GM18508 (cell line): Measurements from ENCODE around the gene PPY.
"Not testable (repeated sequence)": the region's sequence is repeated elsewhere in the genome, so short reads cannot be mapped to it uniquely, and the experiment has no call there.

ENCODE experiments used
- ATAC-seq: cut with Tn5 transposase; IDR thresholded peaks from one replicate; pipeline ENCODE4 v1.9.1; 2021; ENCODE audit warnings: moderate number of reproducible peaks; ENCODE audit not compliant: insufficient read depth, unreplicated experiment

Gene PPY

DNA sequence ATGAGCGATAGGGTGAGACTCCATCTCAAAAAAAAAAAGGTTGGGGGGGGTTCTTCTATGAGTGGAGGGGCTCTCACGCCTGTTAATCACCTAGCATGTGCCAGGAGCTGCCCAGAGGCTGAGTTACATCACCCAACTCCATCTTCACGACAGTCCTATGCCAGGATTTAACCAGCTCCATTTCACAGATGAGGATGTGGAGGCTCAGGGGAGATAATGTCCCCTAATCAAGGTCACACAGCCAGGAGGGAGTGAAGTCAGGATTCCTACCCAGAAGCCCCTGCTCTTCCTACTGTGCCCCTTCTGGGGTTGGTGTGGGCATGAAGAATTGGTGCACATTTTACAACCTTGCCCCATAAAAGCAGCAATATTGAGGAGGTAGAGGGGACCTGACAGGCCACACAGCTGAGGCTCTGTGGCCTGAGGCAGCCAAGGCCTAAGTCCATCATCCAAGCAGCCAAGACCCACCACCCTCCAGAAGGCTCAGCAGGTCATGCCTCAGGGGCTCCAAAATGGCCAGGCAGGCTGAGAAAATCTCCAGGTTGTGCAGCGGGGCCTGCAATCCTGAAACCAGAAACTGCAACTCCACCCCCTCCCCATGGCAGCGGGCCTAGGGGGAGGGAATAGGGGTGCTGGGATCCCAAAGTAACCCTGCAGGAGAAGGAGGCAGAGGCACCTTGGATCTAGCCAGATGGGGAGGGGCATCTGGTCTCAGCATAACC lies 6.9 kb downstream of the PPY start:
- no peak for ATAC-seq

DNA sequence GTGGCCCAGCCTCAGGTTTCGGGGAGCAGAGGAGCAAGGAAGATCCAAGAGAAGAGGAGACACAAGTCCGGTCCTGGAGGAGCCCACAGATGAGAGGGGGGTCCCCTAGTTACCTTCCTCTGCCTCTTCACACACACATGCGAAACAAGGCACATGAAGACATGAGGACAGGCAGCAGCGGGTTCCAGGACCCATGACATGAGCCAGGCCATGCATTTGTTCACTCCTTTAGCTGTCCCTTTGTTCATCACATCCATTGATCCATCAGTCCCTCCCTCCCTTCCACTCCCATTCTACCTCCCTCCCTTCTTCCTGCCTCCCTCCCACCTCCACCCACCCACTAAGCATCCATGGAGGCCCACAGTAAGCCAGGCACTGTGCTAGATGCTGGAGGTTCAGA lies 9.4 kb downstream of the PPY start:
- no peak for ATAC-seq

DNA sequence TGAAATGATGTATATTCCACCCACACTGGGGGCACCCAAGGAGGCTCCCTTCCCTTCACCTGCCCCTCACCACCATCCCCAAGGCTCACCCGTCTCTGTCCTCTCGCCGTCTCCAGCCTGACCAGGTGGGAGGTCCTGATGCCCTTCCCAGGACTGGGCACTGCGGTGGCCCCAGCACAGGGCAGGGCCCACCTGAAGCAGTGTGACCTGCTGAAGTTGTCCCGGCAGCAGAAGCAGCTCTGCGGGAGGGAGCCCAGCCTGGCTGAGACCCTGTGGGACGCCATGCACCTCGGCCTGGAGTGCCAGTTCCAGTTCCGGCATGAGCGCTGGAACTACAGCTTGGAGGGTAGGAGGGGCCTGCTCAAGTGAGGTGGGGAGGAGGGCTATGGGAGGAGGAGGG lies 9.9 kb downstream of the PPY start:
- ATAC-seq: no peak

DNA sequence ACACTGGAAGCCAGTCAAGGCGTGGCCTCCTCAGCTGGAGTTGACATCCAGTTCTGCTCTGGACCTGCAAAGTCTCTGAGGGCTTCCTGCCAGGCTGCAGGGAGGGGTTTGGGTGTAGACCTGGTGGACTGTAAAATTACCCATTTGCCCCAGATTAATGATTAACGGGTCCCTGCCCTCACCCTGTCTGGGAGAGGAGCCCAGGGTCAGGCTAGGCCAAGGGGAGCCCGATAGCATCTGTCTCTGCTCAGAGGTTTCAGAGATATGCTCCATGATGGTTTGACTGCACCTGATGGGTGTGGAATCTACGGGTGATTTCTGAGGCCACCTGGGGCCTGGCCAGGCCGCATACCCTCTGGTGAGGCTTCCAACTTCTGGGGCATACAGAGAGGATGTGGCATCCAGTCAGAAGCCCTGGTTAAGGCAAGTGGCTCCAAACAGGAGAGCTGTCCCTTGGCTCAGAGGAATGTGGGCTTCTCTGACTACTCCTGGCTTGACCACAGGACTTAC lies 11.2 kb downstream of the PPY start:
- no peak for ATAC-seq

DNA sequence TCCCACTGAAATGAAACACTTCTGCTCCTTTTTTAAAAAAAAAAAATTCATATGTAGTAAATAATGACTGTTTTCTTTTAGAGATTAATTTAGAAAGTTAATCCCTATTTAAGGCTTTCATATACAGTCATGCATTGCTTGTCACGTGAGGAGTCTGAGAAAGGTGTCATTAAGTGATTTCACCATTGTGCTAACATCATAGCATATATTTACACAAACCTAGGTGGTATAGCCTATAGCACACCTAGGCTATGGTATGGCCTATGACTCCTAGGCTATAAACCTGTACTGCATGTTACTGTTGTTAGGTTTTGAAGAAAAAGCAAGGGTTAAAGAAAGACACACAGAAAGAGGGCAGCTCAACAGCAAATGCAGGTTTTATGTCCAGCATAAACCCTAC lies 13.7 kb downstream of the PPY start:
- ATAC-seq: no peak

DNA sequence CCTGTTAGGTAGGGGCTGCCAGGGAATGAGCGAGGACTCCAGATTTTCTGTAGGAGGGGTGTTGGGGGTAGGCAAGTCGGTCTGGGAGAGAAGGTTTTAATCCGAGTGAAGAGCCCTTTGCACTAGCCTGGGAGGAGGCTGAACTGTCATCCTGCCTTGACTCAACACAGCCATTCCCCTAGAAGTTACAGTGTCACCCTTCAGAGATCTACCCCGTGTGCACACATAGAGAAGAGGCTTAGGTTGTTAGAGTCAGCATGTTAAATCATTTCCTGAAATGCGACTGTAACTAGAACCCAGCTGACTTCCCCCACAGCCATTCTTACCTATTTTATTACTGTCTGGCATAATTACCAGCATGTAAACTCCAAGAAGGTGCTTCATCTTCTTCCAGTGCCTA lies 14.3 kb downstream of the PPY start:
- ATAC-seq: not testable (repeated sequence)

DNA sequence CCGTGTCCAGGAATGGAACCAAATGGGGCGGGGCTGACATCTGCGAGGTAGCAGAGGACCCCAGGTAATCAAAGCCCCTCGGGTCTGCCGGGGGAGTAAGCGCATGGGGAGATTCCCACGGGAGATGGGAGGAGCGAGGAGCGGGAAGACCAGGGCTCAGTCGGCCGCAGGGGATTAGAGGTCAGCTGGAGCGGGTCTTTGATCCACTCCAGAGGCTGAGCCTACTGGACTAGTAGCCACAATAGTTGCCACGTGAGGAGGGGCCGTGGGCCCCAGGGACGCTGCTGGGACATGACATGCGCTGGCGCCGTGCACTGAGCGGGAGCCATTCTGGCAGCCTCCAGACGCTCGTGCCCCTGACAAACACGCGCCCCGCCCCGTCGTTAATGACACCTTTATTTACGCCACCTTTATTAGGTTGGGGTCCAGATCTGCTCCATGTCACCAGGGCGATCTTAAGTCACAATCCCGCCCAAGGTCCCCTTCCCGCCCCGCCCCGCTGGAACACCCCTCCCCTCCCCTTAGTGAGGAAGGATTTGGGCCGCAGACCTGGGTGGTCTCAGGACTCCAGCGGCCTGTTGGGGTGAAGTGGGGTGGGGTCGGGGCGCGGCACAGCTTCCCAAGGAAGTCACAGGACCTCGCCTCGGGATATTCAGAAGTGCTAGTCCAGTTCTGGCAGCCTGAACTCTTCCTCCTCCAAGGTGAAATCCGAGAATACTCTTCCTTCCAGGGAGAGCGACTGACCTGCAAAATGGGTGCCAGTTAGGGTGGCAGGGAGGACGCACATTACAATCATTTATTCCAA lies 15.0 kb downstream of the PPY start:
- no peak for ATAC-seq

DNA sequence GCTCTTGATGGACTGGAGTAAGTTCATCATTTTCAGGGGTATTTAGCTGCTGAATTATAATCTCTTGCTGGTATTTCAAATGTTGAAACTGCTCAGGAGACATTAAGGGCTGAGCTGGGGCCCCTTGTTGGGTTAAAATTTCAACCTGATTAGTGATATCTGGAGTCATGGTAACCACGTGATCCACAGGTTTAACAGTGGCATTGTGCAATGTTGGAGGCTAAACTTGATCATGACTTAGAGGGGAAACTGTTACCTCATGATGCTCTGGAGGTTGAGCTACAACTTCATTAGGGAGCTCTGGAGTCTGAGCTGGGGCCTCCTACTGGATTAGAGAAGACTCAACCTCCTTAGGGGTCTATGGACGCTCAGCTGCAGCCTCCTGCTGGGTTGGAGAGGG lies 17.7 kb downstream of the PPY start:
- no peak for ATAC-seq

DNA sequence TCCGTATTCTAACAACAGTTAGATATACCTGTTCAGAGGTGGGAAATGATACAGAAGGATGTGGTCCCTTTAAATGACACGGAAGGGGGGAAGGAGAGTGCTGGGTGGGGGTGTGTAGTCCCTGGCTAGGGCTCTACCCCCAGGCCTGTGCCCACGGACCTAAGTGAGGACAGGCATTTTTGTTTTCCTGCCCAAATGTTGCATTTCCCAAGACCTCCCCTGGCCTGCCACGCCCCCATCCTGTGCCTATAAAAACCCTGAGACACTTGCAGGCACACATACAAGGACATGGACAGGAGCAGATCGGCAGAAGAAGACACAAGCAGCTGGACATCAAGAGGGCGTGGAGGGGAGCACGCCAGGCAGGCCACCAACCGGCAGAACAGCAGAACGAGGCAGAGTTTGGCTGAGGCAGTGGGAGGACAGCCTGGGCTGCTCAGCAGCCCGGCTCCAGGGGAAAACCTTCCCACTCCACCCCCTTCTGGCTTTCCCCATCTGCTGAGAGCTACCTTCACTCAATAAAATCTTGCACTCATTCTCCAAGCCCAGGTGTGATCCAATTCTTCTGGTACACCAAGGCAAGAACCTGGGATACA lies 21.7 kb downstream of the PPY start:
- ATAC-seq: no peak

DNA sequence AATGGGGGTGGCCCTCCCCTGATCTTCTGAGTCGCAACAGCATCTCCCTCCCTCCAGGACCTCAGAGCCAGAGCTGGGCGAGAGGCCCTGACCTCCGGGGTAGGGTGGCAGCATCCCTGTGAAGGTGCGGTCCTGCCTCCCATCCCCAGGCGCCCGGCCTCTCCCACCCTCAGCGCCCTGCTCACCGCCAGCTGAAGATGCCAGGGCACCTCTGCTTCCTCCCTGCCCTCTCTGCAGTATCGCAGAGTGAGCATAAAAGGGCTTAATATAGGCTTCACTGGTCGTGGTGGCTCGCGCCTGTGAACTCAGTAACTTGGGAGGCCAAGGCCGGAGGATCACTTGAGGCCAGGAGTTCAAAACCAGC lies 24.3 kb downstream of the PPY start:
- ATAC-seq: no peak

DNA sequence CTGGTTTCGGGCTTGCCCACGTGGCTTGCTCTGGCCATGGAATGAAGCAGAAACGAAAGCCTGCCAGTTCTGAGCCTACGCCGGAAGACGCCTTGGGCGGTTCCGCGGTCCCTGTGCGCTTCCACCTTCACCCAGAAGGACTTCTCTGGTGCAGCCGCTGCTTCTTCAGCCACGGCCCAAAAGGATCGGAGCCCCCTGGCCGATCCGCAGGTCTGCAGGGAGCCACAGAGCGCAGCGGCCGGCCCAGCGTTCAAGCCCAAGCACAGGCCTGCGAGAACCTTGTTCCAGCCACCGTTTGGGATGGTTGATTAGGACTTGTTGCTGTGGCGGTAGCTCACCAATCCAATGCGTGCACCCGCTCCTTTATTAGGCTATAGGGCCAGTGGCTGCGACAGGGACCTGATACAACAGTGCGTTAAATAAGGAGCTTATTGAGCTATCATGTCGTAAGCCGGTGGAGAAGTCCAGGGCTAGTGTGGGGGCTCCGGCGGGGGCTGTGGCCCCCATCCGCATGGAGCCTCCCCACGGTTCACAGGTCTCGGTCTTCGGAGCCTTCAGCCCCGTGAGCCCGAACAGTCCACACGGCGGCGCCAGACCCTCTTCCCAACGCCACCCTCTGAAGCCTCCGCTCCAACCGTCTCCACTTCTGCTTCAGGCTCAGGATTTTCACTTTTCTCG lies 24.8 kb downstream of the PPY start:
- ATAC-seq: no peak

DNA sequence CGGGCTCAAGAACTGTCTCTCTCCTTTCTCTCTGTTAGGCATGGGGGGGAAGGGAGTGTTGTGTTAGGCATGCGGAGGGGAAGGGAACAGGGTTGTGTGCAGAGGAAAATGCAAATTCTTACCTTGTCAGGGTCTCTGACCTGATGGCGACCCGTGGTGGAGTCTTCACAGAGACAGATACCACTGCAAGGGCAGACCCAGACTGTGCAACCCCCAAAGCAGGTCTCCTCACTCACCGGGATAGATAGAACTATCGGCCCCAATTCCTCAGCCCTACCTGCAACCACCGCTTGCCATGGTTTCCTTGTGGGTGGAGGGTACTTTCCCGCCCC lies 25.3 kb downstream of the PPY start:
- ATAC-seq: no peak

DNA sequence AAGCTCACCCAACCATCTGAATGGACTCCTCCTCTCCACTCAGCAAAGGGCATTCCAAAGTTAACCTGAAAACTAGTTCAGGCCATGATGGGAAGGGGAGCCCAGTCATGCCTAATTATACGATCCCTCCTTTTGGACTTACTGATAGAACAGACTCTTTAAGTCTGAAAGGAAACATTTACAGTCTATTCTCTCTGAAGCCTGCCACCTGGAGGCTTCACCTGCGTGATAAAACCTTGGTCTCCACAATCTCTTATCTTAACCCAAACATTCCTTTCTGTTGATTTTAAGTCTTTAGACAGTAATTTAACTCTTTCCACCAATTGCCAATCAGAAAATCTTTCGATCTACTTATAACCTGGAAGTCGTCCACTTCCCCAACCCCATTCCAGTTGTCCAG lies 25.9 kb downstream of the PPY start:
- no peak for ATAC-seq

DNA sequence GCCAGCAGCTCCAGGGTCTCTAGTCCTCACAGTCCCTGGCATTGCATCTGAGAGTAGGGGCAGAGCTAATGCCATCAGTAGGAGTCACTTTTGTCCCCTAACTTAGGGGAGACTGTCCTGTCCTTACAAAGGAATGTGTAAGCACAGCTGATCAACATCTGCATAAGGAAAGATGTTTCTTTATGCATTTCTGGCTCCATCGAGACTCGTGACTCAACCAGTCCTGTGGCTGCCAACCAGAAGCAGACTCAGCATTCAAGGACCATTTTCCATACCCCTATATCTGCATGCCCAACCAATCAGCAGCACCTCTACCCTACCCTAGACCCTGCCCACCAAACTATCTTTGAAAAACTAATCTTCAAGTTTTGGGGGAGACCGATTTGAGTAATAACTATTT lies 26.7 kb downstream of the PPY start:
- ATAC-seq: no peak

DNA sequence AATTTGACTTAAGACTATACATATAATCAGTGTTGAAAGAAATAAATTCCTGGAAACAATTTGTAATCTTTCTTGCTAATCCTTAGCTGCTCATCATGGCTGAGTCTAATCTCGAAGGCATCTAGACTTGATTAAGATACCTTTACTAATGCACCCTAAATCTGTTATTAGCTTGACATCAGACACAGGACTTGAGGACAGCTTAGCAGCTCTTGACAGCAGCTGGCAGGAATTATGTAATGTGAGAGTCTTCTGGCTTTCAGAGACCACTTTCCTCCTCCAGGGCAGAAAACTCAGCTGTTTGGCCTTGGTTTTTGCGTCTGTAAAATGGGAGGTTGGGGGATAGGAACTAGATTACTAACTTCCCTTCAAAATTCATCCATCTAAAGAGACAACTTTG lies 27.8 kb downstream of the PPY start:
- ATAC-seq: no peak

DNA sequence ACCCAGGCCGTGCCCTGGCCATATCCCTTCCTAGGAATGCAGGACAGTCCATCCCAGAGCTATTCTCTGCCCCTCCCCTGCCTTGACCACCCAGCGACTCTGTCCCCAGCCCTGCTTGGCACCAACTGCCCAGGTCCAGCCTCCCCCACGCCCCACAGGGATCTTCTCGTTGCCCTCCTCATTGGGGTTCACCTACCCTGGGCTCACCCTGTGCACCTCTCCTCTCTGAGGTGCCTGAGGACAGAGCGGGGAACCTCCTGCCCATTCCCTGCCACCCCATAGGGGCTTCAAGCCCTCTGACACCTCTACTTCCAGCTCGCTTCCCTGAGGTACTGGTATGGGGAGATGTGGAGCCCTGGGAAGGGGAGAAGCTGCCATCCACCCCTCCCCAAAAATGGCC lies 28.7 kb downstream of the PPY start:
- no peak for ATAC-seq

DNA sequence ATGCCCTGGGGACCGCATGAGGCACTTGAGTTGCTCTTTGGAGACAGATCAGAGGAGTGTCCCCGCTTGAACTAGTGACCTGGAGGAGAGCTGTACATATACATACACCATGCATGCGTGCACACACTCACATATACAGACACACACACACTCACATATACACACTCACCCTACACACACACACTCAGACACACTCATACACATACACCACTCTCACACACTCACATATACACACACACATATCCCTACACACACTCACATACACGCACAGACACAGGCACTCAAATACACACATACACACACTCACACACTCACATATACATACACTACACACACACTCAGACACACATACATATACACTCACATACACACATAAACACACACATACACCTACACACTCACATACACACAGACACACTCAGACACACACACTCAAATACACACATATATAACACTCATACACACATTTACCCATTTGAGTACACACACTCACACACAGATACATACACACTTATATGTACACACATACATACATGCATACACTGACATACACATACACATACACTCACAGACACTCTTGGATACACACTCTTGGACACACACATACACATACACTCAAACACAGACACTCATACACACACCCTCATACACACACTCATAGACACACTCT lies 29.5 kb downstream of the PPY start:
- ATAC-seq: no peak

DNA sequence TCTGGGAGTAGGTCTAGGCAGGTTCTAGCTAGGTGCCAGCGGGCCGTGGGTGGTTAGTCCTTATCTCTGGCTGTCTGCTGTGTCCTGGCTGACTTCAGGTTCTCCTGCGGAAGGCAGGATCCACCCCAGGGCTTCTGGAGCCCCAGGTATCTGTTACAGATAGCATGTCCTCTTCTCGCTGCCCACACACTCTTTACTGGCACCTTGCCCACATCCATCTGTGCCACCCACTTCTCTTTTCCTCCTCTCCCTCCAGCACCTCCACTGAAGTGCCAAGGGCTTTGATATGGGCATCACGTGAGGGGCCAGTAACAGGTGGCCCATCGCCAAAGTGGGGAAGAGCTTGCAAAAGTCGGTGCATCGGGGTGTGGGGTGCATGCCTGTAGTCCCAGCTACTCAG lies 30.4 kb downstream of the PPY start:
- ATAC-seq: no peak

DNA sequence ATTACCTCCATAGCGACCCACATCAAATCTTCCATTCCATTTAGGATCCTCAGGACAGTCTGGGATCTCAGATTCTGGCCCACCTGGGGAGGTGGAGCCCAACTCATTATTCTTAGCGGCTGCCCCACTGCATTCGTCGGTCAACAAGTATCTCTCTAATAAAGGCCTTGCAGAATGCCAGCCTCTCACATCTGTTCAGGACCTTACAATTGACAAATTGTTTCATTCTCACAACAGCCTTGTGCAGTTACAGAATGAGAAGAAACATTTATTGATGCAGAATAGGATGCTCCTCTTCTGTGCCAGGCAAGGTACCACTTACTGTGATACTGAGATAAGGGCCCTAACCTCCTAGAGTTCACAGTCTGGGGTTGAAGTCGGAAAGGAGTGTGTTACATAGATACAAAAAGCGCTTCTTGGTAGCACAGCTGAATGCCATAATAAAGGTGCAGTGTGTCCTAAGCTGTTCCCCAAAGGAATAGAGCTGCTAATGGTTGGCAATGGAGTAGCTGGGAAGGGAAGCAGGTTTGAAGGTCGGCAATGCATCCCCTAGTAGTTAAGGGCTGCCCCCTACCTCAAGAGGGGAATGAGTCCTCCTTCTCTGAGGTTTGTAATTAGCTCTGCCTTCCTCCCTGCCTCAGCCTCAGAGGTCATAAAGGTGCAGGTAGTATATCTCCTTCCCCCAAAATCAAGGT lies 32.6 kb downstream of the PPY start:
- no peak for ATAC-seq
